COLO668 (cell line): Measurements from ENCODE around the gene BTG1.

ENCODE experiments used
- DNase-seq: peaks from one replicate; lab custom pipeline; 2025; ENCODE audit not compliant: unreplicated experiment; lab: John Stamatoyannopoulos, UW

The BTG1 gene

DNA sequence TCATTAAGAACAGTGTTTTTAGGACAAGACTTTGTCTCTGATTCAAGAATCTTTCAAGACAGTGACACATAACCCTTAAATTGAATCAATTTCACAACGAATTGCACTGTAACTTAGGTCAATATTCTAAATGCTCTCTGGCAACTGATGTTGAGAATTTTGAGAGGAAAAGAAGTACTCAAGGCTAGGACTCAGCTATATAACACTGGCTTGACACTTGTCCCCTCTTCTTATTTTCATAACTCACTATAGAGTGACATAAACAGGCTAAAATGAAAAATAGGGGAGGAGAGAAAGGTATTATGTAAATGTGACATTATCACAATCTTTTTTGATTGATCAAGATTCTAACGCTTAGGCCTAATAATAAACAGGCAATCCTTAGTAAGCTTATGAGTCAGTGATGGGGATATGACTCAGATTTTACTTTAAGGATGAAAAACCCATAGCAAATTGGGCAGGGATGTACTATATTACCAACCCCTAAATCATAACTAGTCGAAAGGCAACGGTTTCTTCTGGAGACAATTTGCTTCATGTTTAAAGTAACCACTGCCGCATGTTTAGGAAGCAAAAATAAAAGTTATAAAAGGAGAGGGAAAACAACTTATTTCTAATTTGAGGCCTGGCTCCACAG is 10.9 kb downstream of the BTG1 start:
- no peak for DNase-seq

DNA sequence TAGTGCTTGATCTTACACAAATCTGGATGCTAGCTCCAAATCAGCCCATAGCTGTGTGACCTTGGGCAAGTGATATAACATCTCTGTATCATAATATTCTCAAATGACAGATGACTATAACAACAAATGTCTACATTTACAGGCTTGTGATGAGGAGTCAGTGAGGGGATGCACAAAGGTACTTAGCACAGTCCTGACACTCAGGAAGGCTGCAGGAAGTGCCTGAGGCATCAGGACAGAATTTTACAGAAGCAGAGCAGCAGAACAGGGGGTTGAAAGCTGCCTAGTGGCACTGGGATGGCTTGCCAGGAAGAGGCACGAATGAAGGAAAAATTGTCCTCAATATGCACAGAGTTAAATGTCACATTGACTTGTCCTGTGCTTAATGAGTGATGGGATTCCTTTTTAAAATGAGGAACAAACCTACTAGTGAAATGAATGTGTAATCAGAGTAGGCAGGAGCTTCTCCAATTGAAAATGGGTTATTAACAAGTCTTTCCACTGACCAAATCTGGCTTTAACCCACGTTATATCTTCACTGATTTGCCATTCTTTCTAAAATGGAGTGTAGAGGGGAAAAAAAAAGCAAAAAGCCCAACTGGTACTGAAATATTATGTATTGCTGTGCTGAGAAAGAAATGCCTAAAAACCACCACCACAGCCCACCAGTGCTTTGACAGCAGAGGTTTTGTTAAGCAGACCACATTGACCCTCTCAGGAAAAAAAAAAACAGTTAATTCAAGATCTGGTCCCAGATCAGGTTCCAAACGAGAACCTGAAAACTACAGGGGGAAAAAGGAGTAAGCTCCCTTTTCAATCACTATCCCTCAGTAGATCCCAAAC is 11.6 kb downstream of the BTG1 start:
- peak; percentile 35 for DNase-seq

DNA sequence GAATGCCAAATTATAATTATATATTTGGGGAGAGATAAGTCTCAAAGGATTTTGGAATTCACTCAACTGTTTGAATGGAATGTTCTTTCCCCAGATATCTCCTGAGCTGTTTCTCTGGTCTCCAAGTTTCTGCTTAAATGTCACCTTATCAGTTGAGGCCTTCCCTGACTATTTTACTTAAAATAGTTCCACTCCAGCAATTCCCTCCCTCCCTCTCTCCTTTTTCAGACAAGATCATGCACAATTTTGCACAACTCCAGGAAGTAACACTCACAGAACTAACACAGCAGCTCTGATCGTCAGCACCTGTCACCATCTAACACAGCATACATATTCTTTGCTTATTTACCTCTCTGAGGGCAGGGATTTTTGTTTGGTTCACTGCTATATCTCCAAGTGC is 12.5 kb downstream of the BTG1 start:
- no peak for DNase-seq

DNA sequence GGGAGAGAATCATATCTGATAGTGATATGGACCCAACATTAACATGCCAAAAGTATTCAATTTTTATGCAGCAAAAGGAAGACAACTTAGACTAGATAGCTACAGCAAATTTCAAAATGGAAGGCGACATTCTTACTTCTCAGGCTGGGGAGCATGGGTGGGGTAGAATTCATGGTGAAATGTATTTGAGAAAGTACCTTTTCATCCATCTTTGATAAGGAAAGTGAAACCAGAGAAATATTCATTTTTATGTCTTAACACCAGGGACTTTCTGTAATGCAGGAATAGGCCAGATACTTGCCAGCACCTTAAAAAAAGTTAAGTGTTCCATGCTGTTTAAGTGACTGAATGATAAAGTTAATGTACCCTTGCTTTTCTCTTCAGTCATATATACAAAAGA is 13.4 kb downstream of the BTG1 start:
- no peak for DNase-seq

DNA sequence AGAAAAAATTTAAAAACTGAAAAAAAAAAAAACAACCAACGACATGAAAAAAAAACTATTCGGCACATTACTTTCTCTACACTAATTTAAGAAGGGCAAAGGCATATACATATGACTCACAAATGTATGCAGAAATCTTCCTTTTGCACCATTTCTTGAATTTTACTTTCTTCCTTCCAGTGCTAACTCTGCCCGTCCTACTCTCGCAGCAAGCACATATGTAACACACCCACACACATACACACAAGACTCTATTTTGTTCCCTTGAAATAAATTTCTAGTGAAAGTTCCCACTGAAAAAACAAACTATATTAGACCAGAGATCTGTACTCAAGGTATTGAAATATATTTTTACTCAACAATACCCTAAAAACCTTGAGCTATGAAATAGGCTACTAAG is 14.6 kb downstream of the BTG1 start:
- DNase-seq: no peak

DNA sequence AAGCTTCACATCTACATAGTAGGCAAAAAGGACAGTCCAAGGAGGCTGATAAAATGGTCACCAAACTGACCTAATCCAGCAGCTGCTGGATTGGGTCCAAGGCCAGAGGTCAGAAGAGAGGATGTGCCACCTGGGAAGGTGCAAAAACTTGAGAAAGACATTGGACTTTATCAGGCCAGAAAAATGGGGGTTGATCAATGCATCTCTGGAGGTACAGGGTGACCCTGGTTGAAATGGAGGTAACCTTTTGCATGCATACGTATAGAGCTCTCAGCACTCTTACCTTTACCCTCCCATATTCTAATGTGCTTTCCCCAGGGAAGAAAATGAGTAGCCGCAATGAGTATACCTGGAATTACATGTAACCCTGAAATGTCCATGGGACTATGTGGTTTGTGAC is 16.0 kb downstream of the BTG1 start:
- no peak for DNase-seq

DNA sequence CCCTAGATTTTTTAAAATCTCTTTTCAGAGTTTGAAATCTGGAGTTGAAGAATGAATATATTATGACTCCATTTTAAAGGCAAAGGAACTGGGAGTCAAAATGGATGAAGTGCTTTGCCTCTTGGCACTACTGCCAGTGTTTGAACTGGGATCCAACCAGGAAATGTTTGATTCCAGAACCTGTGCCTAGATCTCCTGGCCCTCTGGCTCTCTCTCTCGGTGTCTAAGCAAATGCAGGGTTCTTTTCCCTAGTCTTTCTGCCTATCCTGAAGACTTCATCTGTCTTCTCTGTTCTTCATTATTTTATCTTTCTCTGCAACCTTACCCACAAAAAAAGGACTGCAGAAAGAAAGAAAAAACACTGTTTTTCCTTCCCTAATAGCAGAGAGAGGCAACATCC is 17.0 kb downstream of the BTG1 start:
- no peak for DNase-seq

DNA sequence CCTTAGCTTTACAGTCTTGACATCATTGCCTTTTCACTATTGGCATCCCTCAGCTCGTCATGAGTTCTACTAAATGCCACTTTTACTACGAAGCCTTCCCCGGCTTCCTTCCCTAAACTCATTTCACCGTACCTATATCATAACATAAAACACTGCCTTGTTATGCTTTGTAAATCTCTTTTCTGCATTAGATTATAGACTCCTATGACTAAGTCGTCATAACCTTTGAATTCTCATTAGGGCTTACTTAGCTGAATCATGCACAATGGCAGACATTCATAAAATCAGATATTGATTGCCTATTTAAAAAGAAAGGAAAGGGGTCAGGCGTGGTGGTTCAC is 21.0 kb downstream of the BTG1 start:
- DNase-seq: no peak

DNA sequence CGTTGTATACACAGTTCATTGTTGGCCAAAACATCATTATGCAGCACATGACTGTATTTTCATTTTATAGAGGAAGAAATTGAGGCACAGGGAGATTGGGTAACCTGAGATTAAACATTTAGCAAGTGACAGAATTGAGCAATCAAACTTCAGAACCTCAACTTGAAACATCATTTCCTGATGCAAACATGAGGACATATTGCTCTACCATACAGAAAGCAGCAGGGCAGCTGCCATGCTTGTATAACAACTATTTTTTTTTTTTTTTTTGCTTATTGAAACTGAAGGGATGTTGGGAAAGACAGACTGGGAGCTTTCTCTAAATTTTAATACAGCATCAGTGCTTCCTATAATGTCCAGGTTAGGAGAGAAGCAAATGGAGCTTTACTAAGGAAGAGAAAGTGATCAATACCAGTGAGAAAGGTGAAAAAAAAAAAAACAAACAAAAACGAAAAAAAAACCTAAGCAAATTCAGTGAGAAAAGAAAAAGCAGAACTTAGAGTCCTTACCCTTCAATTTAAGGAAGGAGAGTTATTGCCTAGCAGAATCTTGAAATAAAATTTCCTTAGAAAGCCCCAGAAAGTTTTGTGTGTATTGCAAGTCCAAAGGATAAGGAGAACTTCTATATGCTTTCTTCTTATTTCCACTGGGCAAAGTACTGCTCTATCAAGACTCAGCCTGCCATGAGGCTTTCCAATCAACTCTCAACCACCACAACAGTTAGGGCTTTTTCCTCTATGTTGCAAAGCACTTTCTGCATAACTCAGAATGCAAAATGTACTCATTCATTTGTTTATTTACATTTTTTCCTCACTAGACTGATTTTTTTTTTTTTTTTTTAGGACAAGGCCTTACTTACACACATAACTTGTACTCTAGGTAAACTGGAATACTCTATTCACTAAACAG is 21.6 kb downstream of the BTG1 start:
- no peak for DNase-seq

DNA sequence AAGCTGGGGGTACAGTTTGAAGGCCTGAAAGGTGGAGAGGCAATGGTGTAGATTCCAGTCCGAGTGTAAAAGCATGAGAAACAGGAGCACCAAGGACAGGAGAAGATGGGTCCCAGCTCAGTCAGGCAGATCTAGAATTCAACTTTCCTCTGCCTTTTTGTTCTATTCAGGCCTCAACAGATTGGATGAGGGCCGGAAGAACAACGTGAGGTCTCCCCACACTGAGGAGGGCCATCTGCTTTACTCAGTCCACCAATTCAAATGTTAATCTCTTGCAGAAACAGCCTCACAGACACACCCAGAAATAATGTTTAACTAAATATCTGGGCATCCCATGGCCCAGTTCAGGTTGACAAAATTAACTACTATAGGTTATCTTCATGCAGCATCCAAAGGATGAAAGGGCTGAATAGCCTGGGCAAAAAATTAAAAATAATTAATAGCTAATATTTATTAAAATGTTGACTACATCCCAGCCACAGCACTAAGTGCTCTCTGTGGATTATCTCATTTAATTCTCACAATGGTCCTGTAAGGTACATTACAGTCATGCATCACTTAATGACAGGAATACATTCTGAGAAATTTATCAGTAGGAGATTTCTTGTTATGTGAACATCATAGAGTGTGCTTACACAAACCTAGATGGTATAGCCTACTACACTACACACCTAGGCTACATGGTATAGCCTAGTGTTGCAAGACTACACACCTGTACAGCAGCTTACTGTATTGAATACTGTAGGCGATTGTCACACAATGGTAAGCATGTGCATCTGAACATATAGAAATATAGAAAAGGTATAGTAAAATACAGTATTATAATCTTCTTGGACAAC is 22.5 kb downstream of the BTG1 start:
- no peak for DNase-seq

DNA sequence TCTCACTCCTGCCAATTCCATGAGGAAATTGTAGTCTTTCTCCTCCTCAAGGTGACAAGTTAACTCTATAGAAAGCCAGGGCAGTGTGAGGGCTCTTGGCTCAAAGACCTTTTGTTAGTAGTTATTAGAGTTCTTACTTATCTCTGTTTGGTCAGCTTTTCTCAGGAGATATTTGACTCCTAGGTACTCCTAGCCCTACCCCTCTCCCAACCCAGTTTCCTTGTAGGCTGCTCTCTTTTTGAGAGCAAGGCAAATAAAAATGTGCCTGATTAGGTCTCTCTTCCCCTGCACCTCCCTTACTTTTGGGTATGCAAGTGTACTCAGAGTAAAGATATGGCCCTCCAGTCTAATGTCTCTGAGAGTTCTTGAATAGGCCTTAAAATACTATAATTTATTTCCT is 23.8 kb downstream of the BTG1 start:
- DNase-seq: no peak

DNA sequence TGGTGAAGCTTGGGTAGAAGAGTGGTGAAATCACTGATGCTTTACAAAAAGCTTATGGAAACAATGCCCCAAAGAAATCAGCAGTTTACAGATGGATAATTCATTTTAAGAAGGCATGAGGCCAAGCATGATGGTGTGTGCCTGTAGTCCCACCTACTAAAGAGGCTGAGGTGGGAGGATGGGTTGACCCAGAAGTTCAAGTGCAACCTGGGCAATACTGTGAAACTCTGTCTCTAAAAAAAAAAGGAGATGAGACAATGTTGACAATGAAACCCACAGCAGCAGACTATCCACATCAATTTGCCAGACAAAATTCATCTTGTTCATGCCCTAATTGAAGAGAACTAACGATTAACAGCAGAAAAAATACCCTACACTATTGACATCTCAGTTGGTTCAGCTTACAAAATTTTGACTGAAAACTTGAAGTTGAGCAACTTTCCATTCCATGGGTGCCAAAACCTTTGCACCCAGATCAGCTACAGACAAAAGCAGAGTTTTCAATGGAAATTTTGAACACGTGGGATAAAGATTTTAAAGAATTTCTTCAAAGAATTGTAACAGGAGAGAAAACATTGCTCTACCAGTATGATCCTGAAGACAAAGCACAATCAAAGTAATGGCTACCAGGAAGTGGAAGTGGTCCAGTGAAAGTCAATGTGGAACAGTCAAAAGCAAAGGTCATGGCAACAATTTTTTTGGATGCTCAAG is 26.7 kb downstream of the BTG1 start:
- no peak for DNase-seq

DNA sequence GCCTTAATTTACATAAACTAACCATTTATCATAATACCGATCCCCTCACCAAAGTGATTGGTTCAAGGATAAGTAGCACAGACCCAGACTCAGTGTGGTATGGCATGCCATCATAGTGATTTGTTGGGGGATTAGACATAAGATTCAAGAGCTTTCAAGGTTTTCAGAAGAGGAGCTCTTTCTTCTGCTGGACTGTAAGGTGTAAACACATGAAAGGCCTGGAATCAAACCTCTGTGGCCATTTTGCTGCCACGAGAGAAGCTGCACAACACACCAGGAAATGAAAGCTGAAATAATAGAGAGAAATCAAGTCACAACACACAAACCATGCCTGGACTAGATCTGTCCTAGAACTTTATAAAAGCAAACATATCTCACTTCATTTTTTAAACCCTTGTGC is 30.8 kb downstream of the BTG1 start:
- DNase-seq: no peak

DNA sequence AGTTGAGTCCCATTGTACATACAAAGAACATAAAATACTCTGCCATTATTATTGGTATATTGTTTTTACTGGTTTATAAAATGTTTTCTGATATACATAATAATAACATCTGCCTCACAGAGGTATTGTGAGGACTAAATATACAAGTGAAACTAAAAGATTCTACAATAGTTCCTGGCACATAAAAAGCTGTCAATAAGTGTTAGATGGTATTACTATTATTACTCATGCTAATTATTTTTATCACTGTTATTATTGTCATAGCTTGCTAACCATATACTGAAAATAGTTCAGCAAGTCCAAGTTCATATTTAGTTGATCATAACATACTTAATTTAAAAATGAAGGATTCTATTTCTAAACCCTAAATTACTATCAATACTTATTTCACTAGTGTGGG is 34.4 kb downstream of the BTG1 start:
- no peak for DNase-seq

DNA sequence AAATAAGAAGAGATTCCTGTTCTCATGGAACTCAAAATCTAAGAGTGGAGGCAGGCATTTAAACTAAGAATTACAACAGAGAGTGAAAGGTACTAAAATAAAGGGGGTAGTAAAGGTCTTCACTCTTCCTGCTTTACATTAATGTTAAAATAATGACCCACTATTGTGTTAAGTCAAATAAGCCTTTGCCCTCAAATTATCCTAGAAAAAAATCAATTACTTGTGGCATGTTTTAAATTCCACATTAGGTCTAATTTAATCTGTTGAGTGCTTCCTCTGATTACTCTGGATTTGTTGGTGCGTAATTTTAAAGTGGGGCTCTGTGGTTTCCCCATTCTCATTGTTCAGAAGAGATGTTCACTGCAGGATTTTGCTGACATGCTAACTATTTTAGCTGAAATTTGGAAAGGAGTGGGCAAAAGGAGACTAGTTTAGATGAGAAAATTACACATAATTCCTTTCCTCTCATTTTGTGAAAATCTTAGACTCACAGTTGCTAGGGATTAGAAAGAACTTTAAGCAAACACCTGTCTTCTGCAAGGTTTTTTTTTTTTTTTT is 35.5 kb downstream of the BTG1 start:
- no peak for DNase-seq

DNA sequence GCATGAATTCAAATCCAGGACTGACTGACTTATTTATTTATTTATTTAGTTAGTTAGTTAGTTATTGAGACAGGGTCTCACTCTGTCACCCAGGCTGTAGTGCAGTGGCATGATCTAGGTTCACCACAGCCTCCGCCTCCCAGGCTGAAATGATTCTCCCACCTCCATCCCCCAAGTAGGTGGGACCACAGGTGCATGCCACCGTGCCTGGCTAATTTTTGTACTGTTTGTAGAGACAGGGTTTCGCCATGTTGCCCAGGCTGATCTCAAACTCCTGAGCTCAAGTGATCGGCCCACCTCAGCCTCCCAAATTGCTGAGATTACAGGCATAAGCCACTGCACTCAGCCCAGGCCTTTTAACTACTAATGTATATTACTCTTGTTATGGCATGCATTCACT is 36.0 kb downstream of the BTG1 start:
- DNase-seq: no peak

DNA sequence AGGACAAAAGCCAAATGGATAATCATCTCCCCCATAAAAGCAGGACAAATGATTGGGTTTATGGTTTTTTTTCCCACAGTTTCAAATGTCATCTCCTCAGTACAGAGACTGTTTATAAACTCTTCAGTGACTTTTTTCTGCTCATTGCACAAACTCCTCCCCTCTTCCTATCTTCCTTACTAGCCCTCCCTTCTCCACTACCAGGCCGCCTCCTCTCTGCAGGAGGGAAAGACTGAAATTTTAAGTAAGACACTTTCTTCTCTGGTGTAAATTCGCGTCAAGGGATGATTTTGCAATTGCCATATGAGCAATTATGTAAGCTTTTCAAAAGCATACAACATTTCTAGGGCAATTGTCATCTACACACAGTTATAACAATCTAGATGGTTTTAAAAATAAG is 37.0 kb downstream of the BTG1 start:
- no peak for DNase-seq

DNA sequence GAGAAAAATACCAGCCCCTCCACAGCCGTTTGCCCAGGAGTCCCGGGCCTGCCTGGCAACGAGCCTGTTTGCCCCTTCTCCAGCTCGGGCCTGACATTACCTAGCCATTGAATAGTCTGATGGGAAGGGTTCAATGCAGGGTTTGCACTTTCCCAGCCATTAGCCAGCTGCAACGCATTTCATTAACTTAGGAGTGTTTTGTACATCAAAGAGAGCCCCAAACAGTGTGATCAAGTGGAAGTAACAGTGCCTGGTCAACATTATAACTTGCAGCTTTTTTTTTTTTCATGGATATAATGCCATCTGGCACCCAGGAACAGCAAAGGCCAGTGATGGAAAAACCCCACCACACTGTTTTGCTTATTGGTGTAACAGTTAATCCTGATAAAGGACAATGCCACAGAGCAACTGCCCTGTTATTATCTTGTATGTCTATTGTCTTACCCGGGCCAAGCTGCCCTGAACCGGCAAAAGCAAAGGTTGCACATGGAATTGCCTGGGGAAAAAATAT is 38.0 kb downstream of the BTG1 start:
- DNase-seq: peak; percentile 77

DNA sequence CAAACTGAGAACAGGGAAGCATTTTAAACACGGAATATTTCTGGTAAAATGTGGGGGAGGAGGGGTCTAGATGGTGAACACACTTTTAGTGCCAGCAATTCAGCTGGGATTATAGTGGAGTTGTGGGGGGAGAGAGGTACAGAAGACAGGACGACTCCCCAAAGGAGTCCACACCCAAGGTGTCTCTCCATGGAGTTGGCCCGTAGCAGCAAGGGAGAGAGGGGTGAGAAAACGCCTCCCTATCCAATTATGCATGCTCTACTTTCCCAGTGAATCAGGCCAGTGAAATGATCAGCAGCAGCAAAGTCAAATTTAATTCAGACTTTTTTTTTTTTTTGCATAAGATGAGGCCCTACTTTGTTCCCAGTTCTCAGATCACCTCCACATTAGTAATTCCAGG is 38.6 kb downstream of the BTG1 start:
- DNase-seq: peak; percentile 40

DNA sequence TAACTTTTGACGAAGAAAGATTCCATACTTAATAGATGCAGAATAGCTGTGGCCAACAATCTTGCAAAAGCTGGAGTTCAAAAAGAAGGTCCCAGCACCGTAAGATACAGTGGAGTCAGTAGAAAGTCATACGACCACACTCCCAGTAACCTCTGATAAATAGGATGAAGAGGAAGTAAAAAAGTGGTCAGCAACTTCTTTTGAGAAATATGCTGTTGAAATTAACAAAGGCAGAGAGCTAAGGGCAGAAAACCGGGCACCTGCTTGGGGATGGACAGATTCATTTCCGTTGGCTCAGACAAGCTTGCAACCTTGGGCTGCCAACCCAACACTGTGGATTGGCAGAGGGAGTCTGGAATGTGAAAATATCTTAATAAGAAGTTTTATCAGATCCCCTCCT is 40.0 kb downstream of the BTG1 start:
- no peak for DNase-seq
